HCT116 (cell line): ENCODE results near the gene HIVEP3. TPM values are rescaled to one million over a fixed set of nuclear protein-coding genes. Genes with fewer than 3 reads are reported as not detected.

Experiments used
- ATAC-seq: fragments of 200-7000 bp; cut with Tn5 transposase; 2 replicates; pipeline ENCODE4 v1.9.1; 2020; ENCODE audit warnings: mild to moderate bottlenecking, moderate library complexity
- BruUV-seq: library from RNA; stranded (reverse); fragments of 400-500 nt; replicated peaks from 2 replicates; lab custom pipeline; 2021; lab: Mats Ljungman, UMichigan
- CTCF ChIA-PET: fragments of 300-600 bp; sonication (Branson Sonifier 250); formaldehyde crosslinking; loops from one replicate; lab custom pipeline; 2021; ENCODE audit warnings: antibody characterized with exemption; lab: Charles Lee
- POLR2A ChIA-PET: fragments of 300-600, 350-600 bp; sonication (Branson Sonifier 250); formaldehyde crosslinking; loops from one replicate; lab custom pipeline; 2021; ENCODE audit warnings: antibody characterized with exemption; lab: Charles Lee
- RAD21 ChIA-PET, 2 experiments: fragments of 300-600 bp; sonication (Branson Sonifier 250); formaldehyde crosslinking; loops; one replicate each; lab custom pipeline; 2023; ENCODE audit warnings: low total read pairs in 2 of 2; ENCODE audit not compliant: uncharacterized antibody in 2 of 2, unreplicated experiment in 2 of 2, low non-redundant PET in 1 of 2; lab: Charles Lee
- DNase-seq: peaks from one replicate; pipeline ENCODE4 v3.0.0-alpha.2; 2010; ENCODE audit warnings: low read depth, low spot score
- H2AFZ ChIP-seq: fragments of 200-600 bp; shearing (Covaris generic), sonication (generic); 2 replicates; pipeline ENCODE4 v1.6.1; 2017; ENCODE audit warnings: low read depth, mixed run types, mixed read lengths, antibody characterized with exemption, low read length; ENCODE audit not compliant: poor library complexity, severe bottlenecking
- H3K27ac ChIP-seq: 2 replicates; pipeline ENCODE4 v1.5.1; 2012; ENCODE audit warnings: low read depth, low read length
- H3K27me3 ChIP-seq: fragments of 200-600 bp; sonication (generic); 2 replicates; pipeline ENCODE4 v1.6.1; 2016; ENCODE audit warnings: mixed run types, low read length, mixed read lengths; ENCODE audit not compliant: insufficient read depth
- H3K36me3 ChIP-seq, 2 experiments: fragments of 200-500 bp in 1 of 2; fragments of 200-600 bp in 1 of 2; sonication (Bioruptor generic) in 1 of 2; sonication (generic) in 1 of 2; 2 replicates each; pipeline versions ENCODE4 v1.5.1 to v1.6.1; 2014 to 2016; ENCODE audit warnings: low read length in 2 of 2, inconsistent platforms in 1 of 2, mixed read lengths in 1 of 2, mixed run types in 1 of 2; ENCODE audit not compliant: insufficient read depth in 2 of 2, control insufficient read depth in 1 of 2
- H3K4me1 ChIP-seq, 2 experiments: fragments of 200-600 bp in 1 of 2; sonication (generic) in 1 of 2; 2 replicates each; pipeline versions ENCODE4 v1.5.1 to v1.6.1; 2012 to 2017; ENCODE audit warnings: low read length in 2 of 2, inconsistent platforms in 1 of 2, mild to moderate bottlenecking in 1 of 2, mixed read lengths in 1 of 2, mixed run types in 1 of 2, moderate library complexity in 1 of 2; ENCODE audit not compliant: insufficient read depth in 2 of 2, control insufficient read depth in 1 of 2
- H3K4me2 ChIP-seq: fragments of 200-600 bp; sonication (generic); 2 replicates; pipeline ENCODE4 v1.6.1; 2017; ENCODE audit warnings: mixed run types, low read length, mixed read lengths
- H3K4me3 ChIP-seq, 2 experiments: fragments of 200-600 bp in 1 of 2; sonication (generic) in 1 of 2; replicated peaks in 1 of 2; 2 replicates each; pipeline ENCODE4 v1.5.1; 2011 to 2016; ENCODE audit warnings: low read length in 2 of 2, control low read depth in 1 of 2, low read depth in 1 of 2, mild to moderate bottlenecking in 1 of 2, mixed read lengths in 1 of 2, mixed run types in 1 of 2
- H3K79me2 ChIP-seq: fragments of 200-600 bp; sonication (generic); 2 replicates; pipeline ENCODE4 v1.6.1; 2017; ENCODE audit warnings: mild to moderate bottlenecking, mixed run types, low read length, moderate library complexity, mixed read lengths; ENCODE audit not compliant: insufficient read depth
- H3K9ac ChIP-seq: fragments of 200-600 bp; sonication (generic); 2 replicates; pipeline ENCODE4 v1.6.1; 2016; ENCODE audit warnings: low read length, mixed read lengths
- H3K9me2 ChIP-seq: fragments of 200-600 bp; sonication (generic), shearing (Covaris generic); 2 replicates; pipeline ENCODE4 v1.6.1; 2017; ENCODE audit warnings: mixed run types, mild to moderate bottlenecking, moderate library complexity; ENCODE audit not compliant: insufficient read depth
- H3K9me3 ChIP-seq, 2 experiments: fragments of 200-500 bp in 1 of 2; fragments of 200-600 bp in 1 of 2; sonication (Bioruptor generic) in 1 of 2; sonication (generic) in 1 of 2; 2 replicates each; pipeline ENCODE4 v1.6.1; 2014 to 2017; ENCODE audit warnings: low read length in 2 of 2, mixed read lengths in 2 of 2, inconsistent platforms in 1 of 2, low read depth in 1 of 2, mild to moderate bottlenecking in 1 of 2, mixed run types in 1 of 2, moderate library complexity in 1 of 2; ENCODE audit not compliant: control insufficient read depth in 1 of 2, insufficient read depth in 1 of 2
- H4K20me1 ChIP-seq: fragments of 200-600 bp; sonication (generic), shearing (Covaris generic); 2 replicates; pipeline ENCODE4 v1.6.1; 2017; ENCODE audit warnings: mixed run types, mild to moderate bottlenecking, moderate library complexity; ENCODE audit not compliant: insufficient read depth
- ATF3 ChIP-seq: IDR thresholded peaks from 2 replicates; pipeline ENCODE4 v1.6.1; 2012
- CBX3 ChIP-seq: IDR thresholded peaks from 2 replicates; pipeline ENCODE4 v1.6.1; 2012; ENCODE audit warnings: low read depth
- CTCF ChIP-seq, 3 experiments: fragments of 200-600 bp in 1 of 3; sonication (generic) in 1 of 3; IDR thresholded peaks in 2 of 3; conservative IDR thresholded peaks in 1 of 3; 2 replicates each; pipeline ENCODE4 v1.5.1; 2012 to 2017; ENCODE audit warnings: low read depth in 2 of 3, low read length in 2 of 3, antibody characterized with exemption in 1 of 3, borderline replicate concordance in 1 of 3, control low read depth in 1 of 3, mild to moderate bottlenecking in 1 of 3, mixed read lengths in 1 of 3, mixed run types in 1 of 3, moderate library complexity in 1 of 3; ENCODE audit not compliant: insufficient read depth in 1 of 3
- ELF1 ChIP-seq: IDR thresholded peaks from 2 replicates; pipeline ENCODE4 v1.6.1; 2012; ENCODE audit warnings: low read depth, borderline replicate concordance
- EZH2 ChIP-seq: fragments of 200-600 bp; sonication (generic); IDR thresholded peaks from 2 replicates; pipeline ENCODE4 v1.6.1; 2017; ENCODE audit warnings: antibody characterized with exemption, mixed run types
- EZH2phosphoT487 ChIP-seq: fragments of 200-600 bp; IDR thresholded peaks from 2 replicates; pipeline ENCODE4 v1.6.1; 2018; ENCODE audit warnings: antibody characterized with exemption, borderline replicate concordance
- FOSL1 ChIP-seq: IDR thresholded peaks from 2 replicates; pipeline ENCODE4 v1.6.1; 2012; ENCODE audit warnings: low read depth
- JUND ChIP-seq: IDR thresholded peaks from 2 replicates; pipeline ENCODE4 v1.6.1; 2012
- MAX ChIP-seq: IDR thresholded peaks from 2 replicates; pipeline ENCODE4 v1.6.1; 2012
- POLR2AphosphoS5 ChIP-seq: IDR thresholded peaks from 2 replicates; pipeline ENCODE4 v1.6.1; 2011; ENCODE audit warnings: mild to moderate bottlenecking, low read depth, low read length, moderate library complexity
- REST ChIP-seq: IDR thresholded peaks from 2 replicates; pipeline ENCODE4 v1.6.1; 2012; ENCODE audit warnings: low read depth
- SIN3A ChIP-seq: IDR thresholded peaks from 2 replicates; pipeline ENCODE4 v1.6.1; 2012; ENCODE audit warnings: low read depth
- SP1 ChIP-seq: IDR thresholded peaks from 2 replicates; pipeline ENCODE4 v1.6.1; 2012; ENCODE audit warnings: low read depth
- SRF ChIP-seq: IDR thresholded peaks from 2 replicates; pipeline ENCODE4 v1.6.1; 2012; ENCODE audit warnings: low read depth
- TCF7L2 ChIP-seq: IDR thresholded peaks from 2 replicates; pipeline ENCODE4 v1.7.0; 2011; ENCODE audit warnings: borderline replicate concordance, inconsistent platforms; ENCODE audit not compliant: insufficient read depth, insufficient read length; ENCODE audit errors: extremely low read depth
- ZBTB33 ChIP-seq: IDR thresholded peaks from 2 replicates; pipeline ENCODE4 v1.6.1; 2011; ENCODE audit warnings: mild to moderate bottlenecking, low read length, moderate library complexity; ENCODE audit not compliant: insufficient replicate concordance; ENCODE audit errors: extremely low read depth
- ZFX ChIP-seq: fragments of 450-650 bp; IDR thresholded peaks from 2 replicates; pipeline ENCODE4 v1.6.1; 2017
- ZNF274 ChIP-seq: fragments of 200-500 bp; sonication (Bioruptor generic); IDR thresholded peaks from 2 replicates; pipeline ENCODE4 v1.6.1; 2014; ENCODE audit warnings: mild to moderate bottlenecking, low read depth, low read length, inconsistent platforms
- intact Hi-C: fragments of 100-400 bp; cut with micrococcal nuclease; formaldehyde crosslinking; loops from 2 replicates; pipeline ENCODE4 v1.10.0; 2022
- total RNA-seq: library from RNA; stranded (reverse); gene quantifications from one replicate; pipeline ENCODE4 v1.2.1, GENCODE V29; 2021; ENCODE audit not compliant: unreplicated experiment

HIVEP3 gene
- total RNA-seq, 1 experiment from 2014 or later = 7.1 TPM

- H3K79me2 ChIP-seq = no peaks in the 10 kb centered on the region
- ChIA-PET RAD21 (no interaction called here), POLR2A (no interaction called here), CTCF (interaction anchor here (0.6 kb wide), 1 partner anchor 550 kb away, joined by 3 read pairs; no protein-coding TSS in a partner anchor)
- ATAC-seq (no peak), DNase-seq (no peak)
- no peaks in the 10 kb centered on the region for H3K9me2 ChIP-seq
- H3K4me3 ChIP-seq = no peak overlapping the region
- BruUV-seq = no TSS peak
- H3K9ac ChIP-seq = no peak overlapping the region
- no peak overlapping the region for H3K27ac ChIP-seq
- no peaks in the 10 kb centered on the region for H3K9me3 ChIP-seq
- no peak for TF ChIP-seq ZBTB33
- TF ChIP-seq CTCF (IDR thresholded peaks at IDR 0.05 in 2 of 3, conservative IDR thresholded peaks at IDR 0.05 in 1 of 3; ENCODE audit: borderline replicate concordance in 1 of 3, insufficient read depth in 1 of 3, low read depth in 2 of 3, low read length in 2 of 3) = no peak
- TF ChIP-seq SP1 = no peak
- no peak for TF ChIP-seq JUND
- no peak for TF ChIP-seq SRF
- TF ChIP-seq ATF3 = no peak
- no peak for TF ChIP-seq MAX
- TF ChIP-seq EZH2phosphoT487 = no peak
- no peak for TF ChIP-seq POLR2AphosphoS5
- no peak for TF ChIP-seq CBX3
- TF ChIP-seq ELF1 = no peak
- no peak for TF ChIP-seq SIN3A
- no peak for TF ChIP-seq FOSL1
- no peak for TF ChIP-seq EZH2
- no peak for TF ChIP-seq REST
- TF ChIP-seq TCF7L2 = no peak
- no peak for TF ChIP-seq ZFX
- no peak for TF ChIP-seq ZNF274
- no peaks in the 10 kb centered on the region for H3K4me1 ChIP-seq
- H3K4me2 ChIP-seq = no peak overlapping the region
- H3K36me3 ChIP-seq = no peaks in the 10 kb centered on the region
- H3K27me3 ChIP-seq = no peaks in the 10 kb centered on the region
- H2AFZ ChIP-seq = no peak overlapping the region
- H4K20me1 ChIP-seq = no peaks in the 10 kb centered on the region
- intact Hi-C loops = no loop called here
Measured at GRCh38 chr1:41581216-41582003, 337.3 kb downstream of the HIVEP3 start.
